NOMO-1 (cell line): ENCODE measurements around the gene TMSB15C.
"Not testable (repeated sequence)": the region's sequence is repeated elsewhere in the genome, so short reads cannot be mapped to it uniquely, and the experiment has no call there.

Source experiments
- DNase-seq, 2 experiments: peaks; one replicate each; lab custom pipeline; 2025; ENCODE audit not compliant: unreplicated experiment in 2 of 2; lab: John Stamatoyannopoulos, UW

Gene TMSB15C

DNA sequence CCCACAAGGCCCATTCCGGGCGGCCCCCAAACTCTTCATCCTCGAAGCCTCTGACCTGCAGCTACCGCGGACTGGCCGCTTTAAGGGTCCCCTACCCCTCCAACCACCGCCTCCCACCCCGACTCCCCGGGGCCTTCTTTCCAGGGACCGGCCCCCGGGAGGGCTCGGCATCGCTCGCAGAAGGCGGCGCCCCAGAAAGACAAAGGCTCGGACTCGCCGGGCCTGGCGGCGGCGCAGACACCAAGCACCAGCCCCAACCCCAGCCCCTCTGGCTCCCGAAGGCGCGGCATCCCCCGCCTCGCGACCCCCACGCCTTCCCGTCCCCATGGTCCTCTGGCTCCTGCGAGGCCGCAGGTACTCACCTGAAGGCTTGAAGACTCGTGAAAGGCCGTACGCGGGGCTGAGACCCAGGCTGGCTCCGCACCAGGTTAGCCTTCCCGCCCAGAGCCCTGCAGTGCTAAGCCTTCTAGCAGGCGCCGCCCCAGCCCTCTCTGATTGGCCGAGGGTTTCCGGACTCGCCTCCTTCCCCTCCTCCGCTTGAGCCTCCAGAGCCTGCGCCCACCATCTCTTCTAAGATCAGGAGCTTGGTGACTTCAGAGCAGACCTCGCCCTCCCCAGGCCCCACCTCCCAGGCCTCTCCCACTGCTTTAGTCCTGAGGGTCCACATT lies at the start of gene TMSB15C:
TMSB15C (minus strand) TSS at position 459 of the 668 bp plus-strand sequence.
- not testable (repeated sequence) for DNase-seq

DNA sequence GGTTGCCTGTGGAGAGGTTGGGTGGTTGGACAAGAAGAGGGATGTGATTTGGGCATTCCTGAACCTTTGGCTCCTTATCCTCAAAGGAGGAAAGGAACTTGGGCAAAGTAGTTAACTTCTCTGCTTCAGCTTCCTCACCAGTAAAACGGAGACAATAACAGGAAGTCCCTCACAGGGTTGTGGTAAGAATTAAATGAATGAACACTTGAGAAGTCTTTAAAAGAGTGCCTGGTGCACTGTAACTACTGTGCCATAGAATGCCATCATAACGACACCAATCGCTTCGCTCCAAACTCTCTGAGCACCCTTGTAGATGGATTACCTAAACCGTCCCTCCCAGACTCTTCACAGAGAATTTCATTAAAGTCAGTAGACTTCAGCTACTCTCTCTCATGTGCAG lies 46.8 kb upstream of the TMSB15C start:
- peak in 1 of 2 experiments; percentile 15 for DNase-seq

DNA sequence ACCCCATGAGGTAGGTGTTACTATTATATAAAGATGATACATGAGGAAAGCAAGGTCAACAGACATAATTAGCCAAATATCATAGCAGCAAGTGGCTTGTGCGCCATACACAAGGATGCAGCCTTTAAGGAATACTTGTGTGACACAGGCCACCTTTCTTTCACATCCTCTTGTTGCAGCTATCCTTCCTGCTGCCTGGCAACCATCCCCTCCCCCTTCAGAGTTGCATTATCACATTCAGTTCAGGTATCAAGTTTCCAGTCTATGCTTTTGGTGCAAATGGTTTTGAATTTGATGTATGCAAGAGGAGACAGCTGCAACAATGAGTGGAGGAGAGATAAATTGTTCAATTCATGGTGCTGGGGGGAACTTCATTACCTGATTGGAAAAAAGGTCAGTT lies 42.7 kb upstream of the TMSB15C start:
- no peak for DNase-seq

DNA sequence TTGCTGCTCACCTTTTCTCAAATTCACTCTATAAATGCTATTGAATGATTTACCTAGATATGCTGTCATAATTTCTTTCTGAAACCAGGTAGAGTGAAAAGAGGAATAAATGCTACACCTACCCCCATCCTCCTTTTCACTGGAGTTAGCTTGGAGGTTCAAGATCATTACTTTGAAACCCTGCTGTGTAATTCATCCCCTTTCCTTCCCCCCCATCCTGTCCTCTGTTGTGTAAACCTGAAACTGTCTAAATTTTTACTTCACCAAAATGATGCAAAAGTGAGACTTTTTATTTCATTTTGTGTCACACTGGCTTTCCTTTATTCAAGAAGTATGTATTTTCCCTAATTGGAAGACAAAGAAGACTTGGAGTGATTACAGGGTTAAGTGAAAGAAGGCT lies 41.7 kb upstream of the TMSB15C start:
- DNase-seq: no peak

DNA sequence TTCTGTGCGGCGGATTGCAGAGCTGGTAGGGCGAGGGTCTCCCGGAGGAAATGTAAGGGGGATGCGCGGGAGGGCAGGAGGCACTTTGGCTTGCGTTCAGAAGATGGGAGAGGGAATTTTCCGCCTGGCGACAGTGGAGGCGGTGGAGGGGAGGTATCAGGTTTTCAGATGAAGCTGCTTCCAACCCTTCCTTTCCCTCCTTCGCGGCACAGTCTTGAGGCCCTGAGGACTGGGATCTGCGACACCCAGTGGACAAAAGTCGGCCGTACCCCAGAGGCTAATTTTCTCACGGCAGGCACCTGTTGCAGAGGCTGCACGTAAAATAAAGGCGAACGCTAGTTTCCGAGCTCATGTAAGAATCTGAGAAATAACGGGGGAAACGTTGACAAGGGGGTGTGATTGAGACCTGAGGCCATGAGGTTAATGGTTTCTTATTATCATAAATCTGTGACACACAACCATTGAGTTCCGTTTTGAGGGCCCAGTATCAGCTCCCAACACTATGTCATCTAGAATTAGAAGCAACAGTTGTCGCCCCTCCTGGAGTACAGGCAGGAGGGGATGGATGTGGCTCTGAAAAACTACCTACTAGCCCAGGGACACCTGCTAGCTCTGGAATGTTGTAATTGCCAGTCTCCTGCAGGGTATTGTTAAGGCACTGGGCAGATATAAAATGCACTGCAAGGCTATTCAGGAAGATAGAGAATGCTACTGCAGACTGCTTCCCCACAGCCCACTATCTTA lies 37.4 kb upstream of the TMSB15C start:
- DNase-seq: peak in 1 of 2 experiments; percentile 58

DNA sequence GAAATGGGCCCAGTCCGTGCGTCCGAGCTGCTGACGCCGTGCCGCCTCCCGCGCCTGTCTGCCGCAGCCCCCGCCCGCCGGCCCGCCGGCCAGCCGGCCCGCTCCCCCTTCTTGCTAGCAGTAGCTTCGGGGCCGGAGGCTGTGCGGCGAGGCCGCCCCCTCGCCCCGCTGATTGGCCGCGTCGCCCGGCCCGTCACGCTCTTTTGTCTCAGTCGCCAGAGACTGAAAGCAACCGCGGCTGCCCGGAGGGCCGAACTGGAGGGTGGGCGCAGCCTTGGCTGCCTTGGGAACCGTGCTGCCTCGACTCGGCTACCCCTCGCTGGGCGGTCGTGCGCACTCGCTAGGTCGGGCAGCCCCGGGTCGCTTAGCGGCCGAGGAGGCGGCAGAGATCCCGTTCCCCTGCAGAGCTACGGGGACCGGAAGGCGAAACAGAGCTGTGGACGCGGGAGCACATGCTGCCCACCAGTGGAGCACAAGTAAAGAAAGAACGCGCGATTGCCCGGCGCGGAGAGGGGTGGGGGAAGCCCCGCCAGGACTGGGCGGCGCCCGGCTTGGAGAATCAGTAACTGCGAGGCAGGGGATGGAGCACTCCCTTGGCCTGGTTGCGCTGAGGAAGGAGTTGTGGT lies 36.4 kb upstream of the TMSB15C start, which contains the start of gene ZCCHC18:
ZCCHC18 (plus strand) TSS at position 198 of the 626 bp plus-strand sequence. CDS start 1,589 bp downstream, outside the sequence.
- DNase-seq: no peak

DNA sequence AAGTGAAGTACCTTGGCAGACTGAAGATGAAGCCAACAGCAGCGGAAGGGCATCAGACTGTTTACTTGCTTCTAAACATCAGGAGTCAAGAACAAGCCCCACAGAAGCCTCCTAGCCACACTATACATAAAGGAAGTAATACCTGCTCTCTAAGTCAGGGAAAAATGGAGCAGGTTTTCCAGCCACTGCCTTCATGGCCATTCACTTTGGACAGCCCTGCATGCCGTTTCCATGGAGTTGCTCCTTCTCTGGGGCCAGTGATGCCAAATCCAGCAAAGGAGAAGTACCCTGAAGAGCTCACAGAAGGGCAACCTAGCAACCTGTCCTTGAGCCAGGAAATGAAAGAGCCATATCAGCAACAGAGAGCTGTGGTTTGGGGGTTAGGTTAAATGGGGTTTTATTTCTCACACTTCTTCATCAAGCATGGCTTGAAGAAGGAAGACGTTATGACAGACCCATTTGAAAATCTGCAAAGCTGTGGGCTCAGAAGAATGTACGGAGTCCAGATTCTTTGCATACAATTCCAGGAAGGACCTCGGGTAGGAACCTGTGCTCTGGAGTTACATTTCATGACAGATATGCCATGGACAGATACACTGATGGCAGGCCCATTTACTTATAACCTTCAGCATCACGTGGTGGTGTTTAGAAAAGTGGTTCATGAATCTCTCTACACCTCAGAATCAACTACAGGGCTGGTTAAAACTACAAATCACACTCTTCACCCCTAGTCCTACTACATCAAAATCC lies 34.6 kb upstream of the TMSB15C start:
- not testable (repeated sequence) for DNase-seq

DNA sequence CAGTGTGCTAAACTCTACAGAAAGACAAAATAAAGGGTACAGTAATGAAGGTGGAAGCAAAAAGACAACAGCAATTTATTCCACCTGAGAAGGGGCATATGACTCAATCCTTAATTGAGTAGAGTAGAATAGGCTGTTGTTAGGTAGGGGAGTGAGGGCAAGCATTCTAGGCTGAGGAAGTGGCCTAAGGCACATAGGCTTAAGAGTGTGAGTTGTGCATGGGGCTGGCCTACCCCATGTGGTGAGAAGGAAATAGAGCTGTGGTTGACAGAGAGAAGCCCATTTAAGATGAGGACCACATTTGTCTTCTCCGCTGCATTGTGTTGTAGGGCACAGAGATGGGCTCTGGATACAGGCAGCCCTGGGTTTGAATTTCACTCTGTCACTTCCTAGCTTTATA lies 32.9 kb upstream of the TMSB15C start:
- DNase-seq: no peak

DNA sequence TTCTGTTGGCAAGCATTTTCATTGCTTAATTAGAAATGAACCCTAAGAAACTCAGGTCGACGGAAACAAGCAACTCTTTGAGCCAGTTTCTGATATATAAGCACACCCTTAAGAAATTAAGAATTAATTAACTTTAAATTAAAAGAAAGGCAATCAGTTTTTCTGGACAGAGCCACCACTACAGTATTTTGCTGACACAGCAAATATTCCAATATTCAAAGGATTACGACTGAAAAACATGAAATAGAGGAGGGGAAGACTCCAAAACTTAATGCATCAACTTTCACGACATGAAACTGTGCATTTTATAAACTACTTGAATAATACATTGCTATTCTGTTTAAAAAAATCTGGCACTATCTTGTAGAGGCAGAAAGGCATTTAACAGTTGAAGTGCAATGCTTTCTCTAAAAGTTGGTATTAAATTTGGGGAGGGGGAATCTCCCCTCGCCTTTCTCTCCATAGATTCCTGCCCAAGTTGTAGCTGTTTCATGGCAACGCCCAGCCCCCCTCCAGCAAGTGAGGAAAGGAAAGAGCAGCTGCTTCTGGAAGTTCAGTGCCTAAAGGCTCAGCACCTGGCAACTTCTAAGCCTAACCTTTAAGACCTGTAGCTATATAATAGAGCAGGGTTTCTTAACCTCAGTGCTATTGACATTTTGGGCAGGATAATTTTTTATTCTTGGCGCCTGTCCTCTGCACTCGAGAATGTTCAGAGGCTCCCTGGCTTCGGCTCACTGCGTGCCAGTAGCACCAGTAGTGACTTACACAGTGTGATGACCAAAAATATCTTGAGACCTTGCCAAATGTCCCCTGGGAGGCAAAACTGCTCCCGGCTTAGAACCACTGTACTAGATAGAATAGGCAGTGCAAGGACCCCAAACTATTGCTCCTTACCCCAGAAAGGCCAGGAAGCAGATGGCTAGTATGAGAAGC lies 29.6 kb upstream of the TMSB15C start:
- no peak for DNase-seq

DNA sequence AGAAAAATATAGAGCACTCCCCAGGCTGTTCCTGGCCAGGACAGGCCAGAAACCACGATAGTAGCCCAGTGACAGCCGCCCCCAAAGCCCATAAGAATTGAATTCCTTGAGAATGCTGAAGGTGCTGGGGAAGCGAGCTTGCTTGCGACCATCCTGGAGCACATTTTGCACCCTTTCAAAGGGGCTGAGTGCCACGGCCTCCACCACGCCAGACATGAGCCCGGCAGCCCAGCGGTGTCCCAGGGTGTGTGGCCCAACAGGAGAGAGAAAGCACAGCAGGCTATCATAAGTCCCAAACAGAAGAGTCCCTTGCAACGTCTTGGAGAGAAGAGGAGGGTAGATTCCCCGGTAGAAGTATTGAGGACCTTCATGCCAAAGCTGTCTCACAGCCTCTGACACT lies 28.6 kb upstream of the TMSB15C start:
- no peak for DNase-seq

DNA sequence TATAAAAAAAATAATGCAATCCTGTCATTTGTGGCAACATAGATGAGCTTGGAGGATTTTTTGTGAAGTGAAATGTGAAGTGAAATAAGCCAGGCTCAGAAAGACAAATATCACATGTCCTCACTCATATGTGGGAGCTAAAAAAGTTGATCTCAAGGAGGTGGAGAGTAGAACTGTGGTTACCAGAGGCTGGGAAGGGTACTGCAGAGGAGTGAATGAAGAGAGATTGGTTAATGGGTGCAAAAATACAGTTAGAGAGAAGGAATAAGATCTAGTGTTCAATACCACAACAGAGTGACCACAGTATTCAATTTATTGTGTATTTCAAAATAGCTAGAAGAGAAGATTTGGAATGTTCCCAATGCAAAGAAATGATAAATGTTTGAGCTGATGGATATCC lies 22.9 kb upstream of the TMSB15C start:
- no peak for DNase-seq

DNA sequence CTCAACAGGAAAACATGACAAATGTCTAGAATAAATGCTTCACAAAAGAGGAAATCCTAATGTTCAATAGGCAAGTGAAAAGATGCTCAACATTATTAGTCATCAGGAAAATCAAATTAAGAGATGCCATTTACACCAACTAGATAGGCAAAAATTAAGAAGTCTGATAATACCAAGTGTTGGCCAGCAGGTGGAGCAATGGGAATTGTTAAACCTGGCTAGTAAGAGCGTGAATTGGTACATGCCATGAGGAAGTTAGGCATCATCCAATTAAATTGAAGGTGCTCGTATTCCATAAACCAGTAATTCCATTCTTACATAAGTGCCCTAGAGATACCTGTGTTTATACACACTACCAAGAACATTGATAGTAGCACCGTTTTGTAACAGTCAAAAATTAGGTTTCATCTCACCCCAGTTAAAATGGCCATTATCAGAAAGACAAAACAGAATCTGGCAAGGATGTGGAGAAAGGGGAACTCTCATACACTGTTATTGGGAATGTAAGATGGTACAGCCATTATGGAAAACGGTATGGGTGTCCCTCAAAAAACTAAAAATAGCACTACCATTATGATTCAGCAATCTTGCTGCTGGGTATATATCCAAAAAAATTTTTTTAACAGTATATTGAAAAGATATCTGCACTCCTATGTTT lies 22.2 kb upstream of the TMSB15C start:
- peak; percentile 10 to 43 for DNase-seq

DNA sequence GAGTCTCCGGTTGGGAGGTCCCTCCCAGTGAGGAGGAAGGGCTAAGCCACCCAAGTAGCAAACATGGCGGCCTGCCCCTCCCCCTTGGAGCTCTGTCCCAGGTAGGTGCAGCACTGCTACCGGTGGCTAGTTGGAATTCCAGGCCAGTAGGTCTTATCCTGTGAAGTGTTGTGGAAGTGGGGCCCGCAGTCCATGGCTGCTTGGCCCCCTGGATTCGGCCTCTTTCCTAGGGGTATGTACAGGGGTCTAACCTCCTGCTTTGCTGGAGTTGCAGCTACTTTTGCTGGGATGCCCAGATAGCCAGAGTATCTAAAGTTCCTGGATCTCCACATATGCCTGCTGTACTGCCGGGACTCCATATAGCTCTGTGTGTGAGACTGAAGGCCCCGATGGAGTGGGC lies 9.9 kb upstream of the TMSB15C start:
- no peak for DNase-seq

DNA sequence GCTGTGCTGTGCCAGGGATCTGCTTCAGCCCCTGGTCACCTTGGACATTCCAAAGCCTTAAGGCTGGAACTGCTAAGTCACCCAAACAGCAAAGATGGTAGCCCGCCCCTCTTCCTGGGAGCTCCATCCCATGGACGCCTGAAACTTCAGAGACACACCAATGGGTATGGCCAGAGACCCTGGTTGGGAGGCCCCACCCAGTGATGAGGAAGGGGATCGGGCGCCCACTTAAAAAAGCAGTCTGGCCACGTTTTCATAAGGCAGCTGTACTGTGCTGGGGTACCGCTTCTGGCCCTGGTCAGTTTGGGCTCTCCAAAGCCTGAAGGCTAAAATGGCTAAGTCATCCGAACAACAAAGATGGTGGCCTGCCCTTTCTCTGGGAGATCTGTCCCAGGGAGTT lies 9.4 kb upstream of the TMSB15C start:
- DNase-seq: no peak

DNA sequence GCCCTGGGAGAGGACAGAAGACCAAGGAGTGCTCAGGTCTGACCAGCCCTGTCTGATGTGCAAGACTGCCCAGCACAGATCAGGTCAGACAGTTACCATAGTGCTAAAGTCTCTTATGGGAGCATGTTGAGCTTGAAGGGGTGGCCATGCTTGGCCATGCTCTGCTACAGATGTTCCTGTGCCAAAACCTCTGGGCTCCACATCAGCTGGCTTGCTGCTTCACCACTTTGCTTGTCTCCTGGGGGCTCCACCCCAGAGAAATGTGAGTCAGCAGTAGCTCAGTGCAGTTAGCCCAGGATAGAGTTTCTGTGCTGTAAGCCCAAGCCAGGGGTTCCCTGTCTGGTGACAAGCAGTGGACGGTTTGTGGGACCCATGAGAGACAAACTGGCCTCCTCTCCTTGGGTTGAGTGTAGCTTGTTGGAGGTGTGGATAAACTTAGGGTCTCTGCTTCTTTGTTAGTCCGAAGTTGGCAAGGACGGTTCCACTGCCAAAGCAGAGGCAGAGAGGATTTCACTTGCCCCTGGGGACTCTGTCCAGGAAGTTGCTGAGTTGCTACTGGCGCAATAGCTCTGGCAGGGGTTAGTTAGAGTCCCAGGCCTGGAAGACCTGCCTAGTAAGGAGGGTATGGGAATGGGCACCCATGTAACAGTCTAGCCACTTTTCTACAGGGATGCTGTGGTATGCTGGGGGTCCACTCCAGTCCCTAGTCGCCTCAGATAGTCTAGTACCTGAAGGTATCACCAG lies 8.7 kb upstream of the TMSB15C start:
- no peak for DNase-seq

DNA sequence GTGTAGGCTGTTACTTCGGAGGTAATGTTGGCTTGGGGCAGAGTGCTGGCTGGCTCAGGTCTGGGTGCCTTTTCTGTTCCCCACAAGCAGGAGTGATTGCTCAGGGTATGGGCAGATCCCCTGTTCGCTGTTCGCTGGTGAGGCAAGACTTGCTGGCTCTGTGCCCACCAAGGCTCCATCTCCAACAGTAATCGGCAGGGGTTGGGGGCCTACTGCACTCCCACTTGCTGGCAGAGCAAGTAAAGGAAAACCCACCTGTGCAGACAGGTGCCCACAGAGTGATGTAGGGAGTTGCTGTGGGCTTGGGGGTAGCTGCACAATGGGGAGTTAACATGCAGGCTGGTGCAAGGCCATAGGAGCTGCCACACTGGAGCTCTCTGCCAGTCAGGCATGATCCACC lies 8.0 kb upstream of the TMSB15C start:
- no peak for DNase-seq

DNA sequence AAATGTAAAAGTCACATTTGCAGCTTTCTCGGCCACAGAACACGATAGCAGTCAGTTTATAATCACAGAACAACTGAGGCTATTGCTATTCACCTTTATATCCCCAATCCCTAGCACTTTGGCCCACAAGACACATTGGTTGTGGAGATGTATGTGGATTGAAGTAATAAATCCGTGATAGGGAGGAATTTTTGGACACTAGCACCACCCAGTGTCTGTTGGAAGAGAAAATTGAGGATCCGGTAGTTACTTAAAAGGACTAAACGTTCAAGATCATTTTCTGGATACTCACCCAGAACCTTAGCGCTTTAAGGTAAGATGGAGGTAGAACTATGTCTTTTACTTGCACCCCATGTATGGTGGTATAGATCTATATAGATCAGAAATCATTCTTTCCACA lies 1.8 kb upstream of the TMSB15C start:
- DNase-seq: not testable (repeated sequence)

DNA sequence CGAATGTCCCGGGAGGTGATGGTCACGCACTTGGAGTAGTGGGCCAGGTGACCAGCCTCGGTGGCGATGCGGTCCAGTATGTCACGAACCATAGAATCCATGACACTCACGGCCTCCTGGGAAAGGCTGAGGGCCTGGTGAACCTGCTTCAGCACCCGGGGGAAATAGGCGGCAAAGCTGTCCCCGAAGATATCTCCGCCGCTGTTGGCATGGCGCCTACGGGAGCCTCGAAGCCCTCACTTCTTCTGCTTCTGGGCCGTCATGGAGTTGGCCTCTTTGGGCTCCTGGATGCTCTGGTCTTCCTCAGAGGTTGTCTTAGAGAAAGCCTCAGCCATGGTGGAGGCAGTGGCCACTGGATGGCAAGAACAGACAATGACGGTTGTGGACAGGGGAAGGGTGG lies 13.4 kb downstream of the TMSB15C start:
- DNase-seq: not testable (repeated sequence)

DNA sequence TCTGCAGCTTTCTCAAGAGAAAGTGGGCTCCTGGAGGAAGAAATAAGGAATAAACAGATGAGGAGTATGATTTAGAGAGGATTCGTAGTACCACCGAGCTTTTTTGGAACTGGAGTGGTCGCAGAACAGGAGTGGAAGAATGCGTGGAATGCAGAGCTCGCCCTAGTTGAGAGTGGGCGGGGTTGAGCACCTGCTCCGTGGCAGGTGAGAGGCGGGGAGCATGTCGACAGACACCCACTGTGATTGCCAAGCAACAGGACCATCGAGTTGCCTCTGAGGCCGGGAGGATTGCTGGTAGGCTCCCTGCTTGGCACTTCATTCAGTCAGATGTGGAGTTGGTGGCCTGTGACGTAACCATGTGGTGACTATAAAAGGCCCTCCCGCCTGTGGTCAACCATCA lies 21.1 kb downstream of the TMSB15C start:
- not testable (repeated sequence) for DNase-seq
